HS-5 (cell line): ENCODE measurements around the gene PRKCE.
"Not testable (repeated sequence)": the region's sequence is repeated elsewhere in the genome, so short reads cannot be mapped to it uniquely, and the experiment has no call there.

Experiments used
- DNase-seq: peaks from one replicate; pipeline ENCODE4 v3.0.0-alpha.2; 2012; ENCODE audit warnings: low read depth

Gene PRKCE

DNA sequence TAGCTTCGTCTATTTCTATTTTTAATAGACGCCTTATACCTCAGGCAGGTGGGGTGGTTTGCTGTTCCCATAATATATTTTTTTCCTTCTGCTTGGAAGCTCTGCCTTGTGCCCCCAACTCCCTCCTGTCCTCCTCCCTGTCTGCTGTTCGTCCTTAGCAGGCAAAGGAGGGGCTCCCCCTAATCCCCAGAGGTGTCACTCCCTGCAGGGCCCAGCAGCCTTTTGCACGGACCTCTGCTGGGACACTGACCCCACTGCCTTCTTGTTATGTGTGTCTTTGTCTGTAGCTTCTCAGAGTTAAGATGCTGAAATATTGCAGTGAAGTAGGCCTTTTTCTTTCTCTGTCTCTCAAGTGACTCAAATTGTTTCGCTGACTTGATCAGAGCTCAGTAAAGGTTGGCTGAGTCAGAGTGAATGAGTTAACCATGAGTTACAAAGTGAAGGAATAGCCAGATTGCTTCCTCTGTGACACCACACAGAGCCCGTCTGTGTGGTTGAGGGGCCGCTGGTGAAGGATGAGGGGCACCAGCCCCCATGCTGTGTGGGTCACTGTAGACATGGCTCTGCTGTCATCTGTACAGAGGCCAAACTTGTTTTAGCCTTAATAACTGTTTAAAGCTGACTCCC, 47.7 kb downstream of the PRKCE start:
- DNase-seq, result peak; percentile 68

DNA sequence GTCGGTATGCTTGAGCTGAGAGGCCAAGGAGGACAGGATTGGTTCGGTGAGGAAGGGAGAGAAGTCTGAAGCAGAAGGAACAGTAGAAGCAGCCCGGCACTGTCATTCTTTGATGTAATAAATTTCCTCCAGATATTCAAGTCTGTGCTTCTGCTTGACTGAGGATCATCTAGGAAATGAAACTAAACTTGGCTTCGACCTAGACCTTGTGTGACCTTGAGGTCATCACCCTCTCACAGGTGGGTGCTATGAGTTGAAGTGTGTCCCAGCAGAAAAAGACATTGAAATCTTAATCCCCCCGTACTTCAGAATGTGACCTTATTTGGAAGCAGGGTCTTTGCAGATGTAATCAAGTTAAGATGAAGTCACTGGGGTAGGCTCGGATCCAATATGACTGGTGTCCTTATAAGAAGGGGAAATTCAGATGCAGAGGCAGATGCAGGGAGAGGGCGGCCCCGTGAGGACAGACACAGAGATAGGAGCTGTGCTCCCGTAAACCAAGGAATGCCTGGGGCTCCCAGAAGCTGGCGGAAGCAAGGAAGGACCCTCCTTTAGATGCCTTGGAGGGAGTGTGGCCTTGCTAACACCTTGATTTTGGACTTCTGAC, 49.0 kb downstream of the PRKCE start:
- no peak for DNase-seq

DNA sequence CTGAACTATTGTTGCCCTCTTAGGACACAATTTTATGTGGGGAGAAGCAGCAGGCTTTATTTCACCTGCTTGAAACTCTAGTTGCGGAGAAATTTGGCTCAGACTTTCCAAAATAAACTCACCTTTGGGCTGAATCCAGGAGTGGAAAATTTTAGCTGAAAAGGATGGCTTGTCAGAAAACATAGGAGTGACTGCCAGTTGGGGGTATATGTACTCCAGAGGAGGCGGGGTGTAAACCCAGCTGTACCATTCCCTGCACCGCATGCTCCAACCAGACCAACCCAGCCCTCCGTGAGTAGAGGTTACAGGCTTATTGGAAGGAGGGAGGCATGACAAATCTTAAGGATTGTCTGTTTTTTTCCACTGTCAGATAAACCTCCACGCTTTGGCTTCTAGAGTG, 53.8 kb downstream of the PRKCE start:
- DNase-seq, result no peak

DNA sequence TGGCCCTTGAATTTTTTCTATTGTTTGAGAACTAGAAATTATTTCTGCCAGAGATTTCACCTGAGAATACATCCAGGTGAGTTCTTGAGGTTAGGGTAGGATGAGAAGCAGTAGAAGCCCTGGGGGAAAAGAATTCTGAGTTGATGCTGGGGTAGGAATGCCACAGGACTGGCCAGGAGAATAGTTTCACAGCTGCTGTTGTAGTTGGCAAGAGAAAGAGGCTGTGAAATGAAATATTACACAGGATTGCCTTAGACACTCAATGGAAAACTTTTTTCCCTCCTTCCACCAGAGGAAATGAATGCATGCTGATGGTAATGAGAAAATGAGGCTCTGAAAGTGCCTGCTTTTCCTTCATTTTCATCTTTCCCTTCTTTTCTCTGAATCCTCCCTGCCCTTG, 54.6 kb downstream of the PRKCE start:
- no peak for DNase-seq

DNA sequence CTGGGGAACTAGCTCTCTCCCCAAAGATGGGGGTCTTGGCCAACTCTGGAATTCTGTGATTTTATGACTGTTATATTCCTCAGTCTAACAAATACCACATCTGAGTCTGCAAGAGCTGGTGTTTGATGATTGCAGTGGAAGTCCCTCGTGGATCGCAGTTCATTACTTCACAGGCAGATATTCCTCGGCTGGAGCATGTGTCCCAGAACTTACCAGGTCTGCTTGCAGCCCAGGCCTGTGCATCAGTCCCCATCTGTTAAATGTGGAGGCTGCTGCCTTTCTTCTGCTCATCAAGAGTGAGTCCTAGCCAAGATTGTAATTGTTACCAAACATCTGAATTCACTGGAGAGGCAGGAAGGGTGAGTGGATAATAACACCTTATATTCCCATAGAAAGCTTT, 55.5 kb downstream of the PRKCE start:
- DNase-seq, result no peak

DNA sequence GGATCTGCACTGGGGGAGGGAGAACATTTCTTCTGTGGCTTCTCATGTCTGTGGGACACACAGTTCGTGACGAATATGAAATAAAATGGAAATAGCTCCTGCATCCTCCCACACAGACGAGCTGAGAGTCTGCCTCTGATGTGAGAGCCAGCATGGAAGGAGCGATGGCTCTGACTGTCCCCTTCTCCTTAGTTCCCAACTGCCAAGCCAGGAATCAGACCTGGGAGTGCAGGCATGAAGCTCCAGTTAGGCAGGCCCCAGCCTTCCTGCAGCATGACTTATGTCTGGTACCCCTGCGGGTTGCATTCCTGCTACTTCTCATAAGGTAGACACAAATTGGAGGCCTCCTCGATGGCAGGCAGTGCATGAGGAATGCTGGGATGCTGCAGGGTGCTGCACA, 56.2 kb downstream of the PRKCE start:
- DNase-seq, result no peak

DNA sequence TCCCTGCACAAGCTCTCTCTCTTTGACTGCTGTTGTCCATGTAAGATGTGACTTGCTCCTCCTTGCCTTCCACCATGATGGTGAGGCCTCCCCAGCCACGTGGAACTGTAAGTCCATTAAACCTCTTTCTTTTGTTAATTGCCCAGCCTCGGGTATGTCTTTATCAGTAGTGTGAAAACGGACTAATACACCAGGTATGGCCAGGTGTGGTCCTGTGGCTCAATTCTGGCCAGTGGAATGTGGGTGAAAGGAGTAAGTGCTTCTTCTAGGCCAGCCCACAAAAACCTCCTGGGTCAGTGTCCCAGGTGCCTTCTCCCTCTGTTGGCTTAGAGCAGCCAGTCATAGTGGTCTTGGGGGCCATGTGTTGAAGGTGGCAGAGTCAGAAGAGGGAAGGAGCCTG, 57.0 kb downstream of the PRKCE start:
- no peak for DNase-seq

DNA sequence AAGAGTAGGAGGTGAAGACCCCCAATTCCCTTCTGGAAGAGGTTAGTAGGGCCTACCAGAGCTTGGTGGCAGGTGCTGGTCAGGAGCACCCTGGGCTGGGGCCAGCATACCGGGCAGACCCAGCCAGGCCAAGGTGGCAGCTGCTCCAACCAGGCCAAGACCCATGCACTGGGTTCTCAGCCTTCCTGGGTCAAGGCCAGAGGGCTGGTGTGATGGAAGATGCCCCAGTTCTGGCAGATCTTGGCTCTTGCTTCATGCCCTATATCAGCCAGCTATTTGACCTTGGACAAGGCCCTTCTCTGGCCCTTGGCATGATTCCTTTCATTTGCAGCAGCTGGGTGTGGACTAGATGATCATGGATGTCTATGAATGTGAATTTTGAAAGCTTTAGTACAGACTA, 57.7 kb downstream of the PRKCE start:
- DNase-seq, result no peak

DNA sequence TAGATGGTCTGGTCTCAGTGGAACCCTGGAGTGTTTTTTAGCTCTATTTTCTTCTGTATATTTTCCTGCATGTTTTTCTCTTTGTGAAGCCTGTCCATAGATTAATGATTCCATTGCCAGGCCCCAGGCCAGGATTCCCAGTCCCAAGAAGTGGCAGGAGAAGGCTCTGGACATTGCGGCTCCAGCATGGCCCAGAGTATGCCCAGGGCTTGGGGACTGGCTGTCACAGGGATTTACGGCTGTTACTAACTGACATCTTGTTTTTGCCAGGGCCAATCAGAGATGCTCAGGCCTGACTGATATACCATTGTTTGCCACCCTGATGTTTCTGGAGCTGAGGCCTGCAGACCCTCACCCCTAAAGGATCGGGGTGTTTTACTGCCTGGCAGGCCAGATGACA, 59.0 kb downstream of the PRKCE start:
- no peak for DNase-seq

DNA sequence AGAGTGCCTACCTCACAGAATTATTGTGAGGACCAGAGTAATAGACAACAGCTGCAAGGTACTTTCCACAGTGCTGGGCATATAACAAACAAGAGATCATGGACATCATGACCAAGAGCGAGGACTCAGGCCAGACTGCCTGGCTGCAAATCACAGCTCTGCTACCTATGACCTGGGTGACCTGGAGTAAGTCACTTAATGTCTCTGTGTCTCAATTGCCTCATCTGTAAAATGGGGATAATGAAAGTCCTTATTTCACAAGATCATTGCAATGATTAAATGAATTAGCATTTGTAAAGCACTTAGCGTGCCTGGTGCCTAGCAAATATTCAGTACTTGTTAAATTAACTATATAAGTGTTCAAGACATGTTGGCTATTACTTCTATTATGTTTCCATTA, 59.7 kb downstream of the PRKCE start:
- no peak for DNase-seq

DNA sequence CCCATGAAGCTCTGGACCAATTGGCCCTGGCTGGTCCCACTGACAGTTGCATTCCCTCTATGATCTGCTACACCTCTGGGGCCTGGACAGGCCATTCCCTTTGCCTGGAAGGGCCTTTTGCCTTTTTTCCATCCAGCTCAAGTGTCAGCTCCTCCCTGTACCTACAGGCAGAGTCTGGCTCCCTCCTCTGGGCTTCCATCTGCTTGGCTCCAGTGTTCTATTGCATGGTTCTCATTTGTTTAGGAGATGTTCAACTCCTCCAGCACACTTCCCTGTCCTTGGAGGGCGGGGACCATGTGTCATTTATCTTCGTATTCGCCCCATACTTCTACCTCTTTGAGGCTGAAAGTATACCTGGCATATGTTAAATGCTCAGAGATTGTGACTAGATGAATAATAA, 61.1 kb downstream of the PRKCE start:
- no peak for DNase-seq

DNA sequence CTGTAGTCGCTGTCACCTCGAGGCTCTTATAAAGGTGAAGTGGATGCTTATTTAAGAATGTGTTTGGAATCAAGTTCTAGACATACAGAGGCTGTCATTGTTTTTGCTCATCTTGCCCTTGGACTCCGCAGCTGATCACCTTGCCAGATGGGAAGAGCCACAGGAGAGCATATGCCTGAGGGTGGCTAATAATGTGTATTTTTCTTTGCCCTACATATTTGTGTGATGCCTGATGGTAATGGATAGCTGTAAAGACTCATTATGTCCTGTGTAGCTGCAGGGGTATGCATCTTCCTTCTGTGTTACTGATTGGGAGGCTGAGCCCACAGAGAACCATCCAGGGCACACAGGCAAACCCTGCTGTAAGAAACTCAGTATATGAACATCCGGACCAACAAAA, 61.7 kb downstream of the PRKCE start:
- DNase-seq, result no peak

DNA sequence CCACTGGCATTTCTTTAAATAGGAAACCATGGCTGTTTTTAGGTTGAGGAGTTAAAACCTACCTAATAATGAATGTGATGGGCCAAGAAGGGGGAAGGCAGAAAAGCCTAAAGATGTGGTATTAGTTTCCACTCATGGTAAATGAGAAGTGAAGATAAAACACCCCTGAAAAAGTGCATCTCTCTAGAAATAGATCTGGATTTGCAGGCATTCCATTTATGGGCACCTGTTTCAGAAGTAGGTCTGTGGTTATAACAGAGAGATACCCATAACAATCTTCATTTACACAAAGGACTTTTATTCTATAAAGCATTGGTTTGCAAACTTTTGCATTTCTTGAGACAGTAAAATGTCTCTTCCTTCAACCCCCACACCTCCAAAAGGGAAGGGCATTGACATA, 62.1 kb downstream of the PRKCE start:
- DNase-seq, result no peak

DNA sequence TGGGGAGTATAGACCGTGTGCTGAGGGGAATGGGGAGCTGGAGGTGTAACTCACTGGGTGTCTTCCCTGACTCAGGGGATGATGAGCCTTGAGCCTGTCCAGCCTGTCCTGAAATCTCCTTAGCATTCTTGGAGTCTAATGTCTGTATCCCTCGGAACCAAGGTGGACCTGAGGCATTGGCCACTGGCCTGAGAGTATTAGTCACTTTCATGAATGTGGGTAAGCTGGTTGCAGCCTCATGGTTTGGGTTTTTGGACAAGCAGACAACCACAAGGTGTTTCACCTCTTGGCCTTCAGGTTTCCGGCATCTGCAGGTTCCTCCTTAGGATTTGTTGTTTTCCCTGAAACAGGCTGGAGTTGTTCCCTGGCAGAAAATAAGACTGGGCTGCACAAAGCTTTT, 63.2 kb downstream of the PRKCE start:
- no peak for DNase-seq

DNA sequence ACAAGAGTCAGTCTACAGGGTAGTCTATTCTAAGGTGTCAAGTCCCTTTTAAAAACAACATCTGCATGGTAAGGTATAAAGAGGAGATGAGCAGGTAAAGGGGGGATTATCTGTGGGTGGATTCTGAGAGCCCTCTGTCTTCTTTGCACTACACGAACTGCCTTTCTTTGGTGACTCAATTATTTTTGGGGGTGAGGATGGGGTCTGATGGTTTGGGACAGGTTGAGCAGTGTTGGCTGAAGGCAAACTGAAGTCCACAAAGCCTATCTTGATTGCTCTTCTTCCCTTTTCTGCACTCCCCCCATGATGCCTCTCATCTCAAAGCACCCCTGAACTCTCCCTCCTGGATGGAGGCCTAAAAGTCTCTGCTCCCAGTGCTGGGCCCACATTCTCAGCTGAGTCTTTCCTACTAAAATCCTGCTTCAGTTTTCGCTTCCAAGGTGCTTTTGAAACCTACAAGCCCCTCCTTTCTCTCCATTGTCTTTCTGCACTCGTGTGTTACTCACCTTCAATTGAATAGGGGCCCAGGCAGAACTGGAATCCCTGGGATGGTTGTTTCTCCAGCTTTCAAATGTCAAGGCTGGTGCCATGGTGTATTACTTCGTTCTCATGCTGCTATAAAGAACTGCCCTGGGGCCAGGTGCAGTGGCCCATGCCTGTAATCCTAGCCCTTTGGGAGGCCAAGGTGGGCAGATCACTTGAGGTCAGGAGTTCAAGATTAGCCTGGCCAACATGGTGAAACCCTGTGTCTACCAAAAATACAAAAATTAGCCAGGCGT, 64.3 kb downstream of the PRKCE start:
- DNase-seq, result no peak

DNA sequence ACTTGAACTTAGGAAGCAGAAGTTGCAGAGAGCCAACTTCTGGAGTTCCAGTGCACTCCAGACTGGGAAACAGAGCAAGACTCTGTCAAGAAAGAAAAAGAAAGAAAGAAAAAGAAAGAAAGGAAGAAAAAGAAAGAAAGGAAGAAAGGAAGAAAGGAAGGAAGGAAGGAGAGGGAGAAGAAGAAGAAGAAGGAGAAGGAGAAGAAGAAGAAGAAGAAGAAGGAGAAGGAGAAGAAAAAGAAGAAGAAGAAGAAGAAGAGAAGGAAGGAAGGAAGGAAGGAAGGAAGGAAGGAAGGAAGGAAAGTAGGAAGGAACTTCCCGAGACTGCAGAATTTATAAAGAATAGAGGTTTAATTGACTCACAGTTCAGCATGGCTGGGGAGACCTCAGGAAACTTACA, 65.0 kb downstream of the PRKCE start:
- DNase-seq, result not testable (repeated sequence)

DNA sequence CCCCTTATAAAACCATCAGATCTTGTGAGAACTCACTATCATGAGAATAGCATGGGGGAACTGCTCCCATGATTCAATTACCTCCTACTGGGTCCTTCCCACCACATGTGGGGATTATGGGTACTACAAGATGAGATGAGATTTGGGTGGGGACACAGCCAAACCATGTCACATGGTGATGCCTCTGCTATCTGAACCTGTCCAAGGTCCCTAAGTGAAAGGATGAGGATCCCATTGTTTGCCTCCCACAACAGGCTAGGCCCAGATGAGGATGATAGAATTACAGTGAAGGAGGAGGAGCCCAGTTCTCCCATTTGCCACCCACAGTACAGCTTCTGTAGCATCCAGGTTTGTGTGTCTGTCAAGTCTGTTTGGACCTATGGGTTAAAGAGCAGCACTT, 65.4 kb downstream of the PRKCE start:
- no peak for DNase-seq

DNA sequence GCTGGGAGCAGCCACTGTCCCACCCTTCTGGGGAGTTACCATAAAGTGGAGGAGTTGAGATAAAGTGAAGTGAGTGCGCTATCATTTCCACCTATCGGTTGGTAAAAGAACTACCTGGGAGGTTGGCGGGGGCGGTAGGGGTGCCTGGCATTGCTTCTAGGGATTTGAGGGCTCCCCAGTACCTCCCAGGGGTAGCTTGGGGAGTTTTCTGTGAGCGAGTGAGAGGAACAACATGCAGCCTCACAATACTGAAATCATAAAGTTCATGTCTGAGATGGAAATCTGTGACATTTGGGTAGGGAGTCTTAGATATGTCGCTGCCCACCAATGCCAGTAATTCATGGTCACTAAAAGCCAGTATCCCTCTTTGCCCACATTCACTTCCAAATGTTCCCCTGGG, 68.7 kb downstream of the PRKCE start:
- DNase-seq, result no peak

DNA sequence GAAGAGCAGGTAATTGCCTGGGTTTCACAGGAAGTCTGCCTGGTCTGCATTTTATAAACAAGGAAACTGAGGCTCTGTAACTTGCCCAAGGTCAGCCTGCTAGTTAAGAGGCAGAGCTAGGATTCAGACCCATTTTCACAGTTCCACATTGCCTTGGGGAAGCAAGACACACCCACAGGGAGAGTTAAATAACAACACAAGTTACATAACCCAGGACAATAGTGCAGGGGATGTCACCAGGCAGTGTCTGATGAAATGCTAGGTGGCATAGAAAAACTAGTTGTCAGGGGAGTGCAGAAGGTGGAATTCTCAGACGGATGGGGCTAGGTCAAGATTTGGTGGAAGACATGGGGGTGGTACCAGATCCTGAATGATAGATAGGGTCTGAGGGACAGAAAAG, 69.7 kb downstream of the PRKCE start:
- no peak for DNase-seq

DNA sequence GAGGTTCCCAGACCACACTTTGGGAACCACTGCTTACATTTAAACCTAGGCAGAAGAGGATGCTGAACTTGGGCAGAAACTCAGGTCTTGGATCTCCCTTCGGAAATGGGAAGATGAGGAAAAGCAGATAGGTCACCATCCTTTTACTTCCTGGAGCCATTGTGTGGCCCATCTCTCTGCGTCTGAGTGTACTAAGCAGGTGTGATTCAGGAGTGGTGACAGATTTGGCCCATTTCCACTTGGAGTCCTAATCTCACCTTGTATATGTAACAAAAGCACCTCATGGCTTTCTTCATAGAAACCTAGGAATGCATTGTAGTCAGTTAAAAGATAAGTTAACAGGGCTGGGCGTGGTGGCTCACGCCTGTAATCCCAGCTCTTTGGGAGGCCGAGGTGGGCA, 71.0 kb downstream of the PRKCE start:
- no peak for DNase-seq

DNA sequence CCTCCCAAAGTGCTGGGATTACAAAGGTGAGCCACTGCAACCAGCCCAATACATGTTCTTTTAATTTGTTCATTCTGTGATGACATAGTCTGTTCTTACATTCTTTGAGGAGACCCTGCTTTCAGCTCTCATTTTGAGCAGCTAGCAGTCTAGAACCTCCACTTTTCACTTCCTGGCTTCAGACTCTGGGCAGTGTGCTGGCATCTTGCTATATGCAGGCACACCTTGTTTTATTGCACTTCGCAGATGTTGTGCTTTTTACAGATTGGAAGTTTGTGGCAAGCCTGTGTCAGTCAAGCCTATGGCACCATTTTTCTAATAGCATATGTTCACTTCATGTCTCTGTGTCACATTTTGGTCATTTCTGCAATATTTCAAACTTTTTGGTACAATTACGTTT, 72.4 kb downstream of the PRKCE start:
- DNase-seq, result no peak

DNA sequence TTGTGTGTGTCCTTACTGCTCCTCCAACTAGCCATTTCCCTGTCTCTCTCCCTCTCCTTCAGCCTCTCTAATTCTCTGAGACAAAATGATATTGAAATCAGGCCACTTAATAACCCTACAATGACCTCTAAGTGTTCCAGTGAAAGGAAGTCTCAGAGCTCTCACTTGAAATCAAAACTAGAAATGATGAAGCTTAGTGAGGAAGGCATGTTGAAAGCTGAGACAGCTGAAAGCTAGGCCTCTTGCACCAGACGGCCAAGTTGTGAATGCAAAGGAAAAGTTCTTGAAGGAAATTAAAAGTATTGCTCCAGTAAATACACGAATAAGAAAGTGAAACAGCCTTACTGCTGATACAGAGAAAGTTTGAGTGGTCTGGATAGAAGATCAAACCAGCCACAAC, 72.9 kb downstream of the PRKCE start:
- DNase-seq, result no peak

DNA sequence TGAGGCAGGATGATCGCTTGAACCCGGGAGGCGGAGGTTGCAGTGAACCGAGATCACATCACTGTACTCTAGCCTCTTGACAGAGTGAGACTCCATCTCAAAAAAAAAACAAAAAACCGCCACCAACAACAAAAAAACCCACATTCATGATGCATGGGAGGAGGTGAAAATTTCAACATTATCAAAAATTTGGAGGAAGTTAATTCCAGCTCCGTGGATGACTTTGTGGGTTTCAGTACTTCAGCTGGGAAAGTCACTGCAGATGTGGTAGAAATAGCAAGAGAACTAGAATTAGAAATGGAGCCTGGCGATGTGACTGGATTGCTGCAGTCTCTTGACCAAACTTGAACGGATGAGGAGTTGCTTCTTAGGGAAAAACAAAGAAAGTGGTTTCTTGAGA, 74.3 kb downstream of the PRKCE start:
- DNase-seq, result no peak

DNA sequence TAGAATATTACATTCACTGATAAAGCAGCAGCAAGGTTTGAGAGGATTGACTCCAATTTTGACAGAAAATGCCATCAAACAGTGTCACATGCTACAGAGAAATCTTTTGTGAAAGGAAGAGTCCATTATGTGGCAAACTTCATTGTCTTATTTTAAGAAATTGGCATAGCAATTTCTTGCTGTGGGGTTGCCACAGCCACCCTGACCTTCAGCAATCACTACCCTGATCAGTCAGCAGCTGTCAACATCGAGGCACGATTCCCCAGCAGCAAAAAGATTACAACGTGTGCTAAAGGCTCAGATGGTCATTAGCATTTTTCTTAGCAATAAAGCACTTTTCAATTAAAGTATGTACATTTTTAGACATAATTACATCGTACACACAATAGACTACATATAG, 74.7 kb downstream of the PRKCE start:
- no peak for DNase-seq
